HCT116 (cell line): ENCODE data around the gene ADGRG6.

Experiments
- ELF1 ChIP-seq: IDR thresholded peaks from 2 replicates; pipeline ENCODE4 v1.6.1; 2012; ENCODE audit warnings: low read depth, borderline replicate concordance
- EZH2 ChIP-seq: fragments of 200-600 bp; sonication (generic); IDR thresholded peaks from 2 replicates; pipeline ENCODE4 v1.6.1; 2017; ENCODE audit warnings: antibody characterized with exemption, mixed run types
- EZH2phosphoT487 ChIP-seq: fragments of 200-600 bp; IDR thresholded peaks from 2 replicates; pipeline ENCODE4 v1.6.1; 2018; ENCODE audit warnings: antibody characterized with exemption, borderline replicate concordance
- POLR2A ChIP-seq: IDR thresholded peaks from 2 replicates; pipeline ENCODE4 v1.7.0; 2011; ENCODE audit warnings: borderline replicate concordance; ENCODE audit not compliant: insufficient read depth, insufficient read length; ENCODE audit errors: extremely low read depth
- POLR2AphosphoS5 ChIP-seq: IDR thresholded peaks from 2 replicates; pipeline ENCODE4 v1.6.1; 2011; ENCODE audit warnings: mild to moderate bottlenecking, low read depth, low read length, moderate library complexity
- RAD21 ChIP-seq: IDR thresholded peaks from 2 replicates; pipeline ENCODE4 v1.6.1; 2012; ENCODE audit warnings: low read depth, mild to moderate bottlenecking
- REST ChIP-seq: IDR thresholded peaks from 2 replicates; pipeline ENCODE4 v1.6.1; 2012; ENCODE audit warnings: low read depth
- SP1 ChIP-seq: IDR thresholded peaks from 2 replicates; pipeline ENCODE4 v1.6.1; 2012; ENCODE audit warnings: low read depth
- TCF7L2 ChIP-seq: IDR thresholded peaks from 2 replicates; pipeline ENCODE4 v1.7.0; 2011; ENCODE audit warnings: borderline replicate concordance, inconsistent platforms; ENCODE audit not compliant: insufficient read depth, insufficient read length; ENCODE audit errors: extremely low read depth
- YY1 ChIP-seq: IDR thresholded peaks from 2 replicates; pipeline ENCODE4 v1.6.1; 2011; ENCODE audit warnings: low read length, low read depth, moderate library complexity, mild to moderate bottlenecking; ENCODE audit not compliant: insufficient replicate concordance; ENCODE audit errors: extremely low read depth
- TF ChIP-seq, protein P1 (sequence below), 3 experiments: fragments of 200-600 bp in 1 of 3; sonication (generic) in 1 of 3; IDR thresholded peaks in 2 of 3; conservative IDR thresholded peaks in 1 of 3; 2 replicates each; pipeline ENCODE4 v1.5.1; 2012 to 2017; ENCODE audit warnings: low read depth in 2 of 3, low read length in 2 of 3, antibody characterized with exemption in 1 of 3, borderline replicate concordance in 1 of 3, control low read depth in 1 of 3, mild to moderate bottlenecking in 1 of 3, mixed read lengths in 1 of 3, mixed run types in 1 of 3, moderate library complexity in 1 of 3; ENCODE audit not compliant: insufficient read depth in 1 of 3
- TF ChIP-seq, protein P2 (sequence below): IDR thresholded peaks from 2 replicates; pipeline ENCODE4 v1.6.1; 2012

GRCh38 chr6:142309426-142309825 is 7.6 kb downstream of the ADGRG6 start:
- TF ChIP-seq, protein P1, sequence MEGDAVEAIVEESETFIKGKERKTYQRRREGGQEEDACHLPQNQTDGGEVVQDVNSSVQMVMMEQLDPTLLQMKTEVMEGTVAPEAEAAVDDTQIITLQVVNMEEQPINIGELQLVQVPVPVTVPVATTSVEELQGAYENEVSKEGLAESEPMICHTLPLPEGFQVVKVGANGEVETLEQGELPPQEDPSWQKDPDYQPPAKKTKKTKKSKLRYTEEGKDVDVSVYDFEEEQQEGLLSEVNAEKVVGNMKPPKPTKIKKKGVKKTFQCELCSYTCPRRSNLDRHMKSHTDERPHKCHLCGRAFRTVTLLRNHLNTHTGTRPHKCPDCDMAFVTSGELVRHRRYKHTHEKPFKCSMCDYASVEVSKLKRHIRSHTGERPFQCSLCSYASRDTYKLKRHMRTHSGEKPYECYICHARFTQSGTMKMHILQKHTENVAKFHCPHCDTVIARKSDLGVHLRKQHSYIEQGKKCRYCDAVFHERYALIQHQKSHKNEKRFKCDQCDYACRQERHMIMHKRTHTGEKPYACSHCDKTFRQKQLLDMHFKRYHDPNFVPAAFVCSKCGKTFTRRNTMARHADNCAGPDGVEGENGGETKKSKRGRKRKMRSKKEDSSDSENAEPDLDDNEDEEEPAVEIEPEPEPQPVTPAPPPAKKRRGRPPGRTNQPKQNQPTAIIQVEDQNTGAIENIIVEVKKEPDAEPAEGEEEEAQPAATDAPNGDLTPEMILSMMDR (IDR thresholded peaks at IDR 0.05 in 2 of 3, conservative IDR thresholded peaks at IDR 0.05 in 1 of 3; ENCODE audit: borderline replicate concordance in 1 of 3, insufficient read depth in 1 of 3, low read depth in 2 of 3, low read length in 2 of 3): no peak
- TF ChIP-seq REST: no peak
- no peak for TF ChIP-seq ELF1
- TF ChIP-seq SP1: no peak
- TF ChIP-seq TCF7L2: no peak
- no peak for TF ChIP-seq EZH2phosphoT487
- no peak for TF ChIP-seq YY1
- no peak for TF ChIP-seq POLR2AphosphoS5
- no peak for TF ChIP-seq RAD21
- TF ChIP-seq EZH2: no peak
- TF ChIP-seq POLR2A: no peak
- TF ChIP-seq, protein P2, sequence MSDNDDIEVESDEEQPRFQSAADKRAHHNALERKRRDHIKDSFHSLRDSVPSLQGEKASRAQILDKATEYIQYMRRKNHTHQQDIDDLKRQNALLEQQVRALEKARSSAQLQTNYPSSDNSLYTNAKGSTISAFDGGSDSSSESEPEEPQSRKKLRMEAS: no peak
